Activated T-cell treated with anti-CD3 and anti-CD28 coated beads, Interleukin-2, amount 50 U/mL, for 4 hours (primary cell): ENCODE measurements around the gene PRKG1. TPM values are rescaled to one million over a fixed set of nuclear protein-coding genes. Genes with fewer than 3 reads are reported as not detected.
"Not testable (repeated sequence)": the region's sequence is repeated elsewhere in the genome, so short reads cannot be mapped to it uniquely, and the experiment has no call there.

Source experiments
- ATAC-seq, 2 donors: fragments of 200-7000 bp; cut with Tn5 transposase; one replicate each; pipeline ENCODE4 v1.10.0; 2021
- DNase-seq: peaks from one replicate; pipeline ENCODE4 v3.0.0-alpha.2; 2020
- H3K27me3 Mint-ChIP-seq: one replicate; pipeline ENCODE4 v1.8.0; 2021; ENCODE audit warnings: low read depth, mixed read lengths
- H3K36me3 Mint-ChIP-seq: one replicate; pipeline ENCODE4 v1.8.0; 2022; ENCODE audit warnings: mixed read lengths; ENCODE audit not compliant: insufficient read depth
- H3K4me1 Mint-ChIP-seq: one replicate; pipeline ENCODE4 v1.8.0; 2021; ENCODE audit warnings: low read depth, mixed read lengths
- H3K4me3 Mint-ChIP-seq: one replicate; pipeline ENCODE4 v1.8.0; 2021; ENCODE audit warnings: mild to moderate bottlenecking, moderate library complexity, mixed read lengths
- H3K9me3 Mint-ChIP-seq: one replicate; pipeline ENCODE4 v1.8.0; 2021; ENCODE audit warnings: mixed read lengths
- total RNA-seq, 3 donors: library from RNA; stranded (reverse); gene quantifications; one replicate each; pipeline ENCODE4 v1.2.1, GENCODE V29; 2021

Gene PRKG1
- total RNA-seq, 3 donors from 2014 or later: 0.08 TPM; not detected in 2

DNA sequence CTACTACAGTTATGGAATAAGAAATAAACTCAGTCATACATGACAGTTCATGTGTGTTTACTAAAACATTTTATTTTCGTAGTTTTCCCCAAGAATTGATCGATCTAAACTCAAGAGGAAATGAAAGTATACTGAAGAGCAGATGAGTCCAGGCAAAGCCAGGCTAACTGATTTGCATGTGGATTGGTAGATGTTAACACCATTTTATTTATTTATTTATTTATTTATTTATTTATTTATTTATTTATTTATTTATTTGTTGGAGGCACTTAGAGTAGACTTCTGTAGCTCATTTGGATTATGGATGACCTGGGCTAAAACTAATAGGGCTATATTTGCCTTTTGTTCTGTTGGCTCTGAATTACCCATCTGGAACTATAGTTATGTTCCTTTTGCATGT, 1171.3 kb downstream of the PRKG1 start:
- Mint-ChIP-seq H3K27me3 (no peaks in the 10 kb centered on the region), H3K9me3 (no peaks in the 10 kb centered on the region), H3K4me1 (no peaks in the 10 kb centered on the region), H3K36me3 (no peaks in the 10 kb centered on the region), H3K4me3 (no peak overlapping the region)
- DNase-seq (no peak), ATAC-seq (no peak)

DNA sequence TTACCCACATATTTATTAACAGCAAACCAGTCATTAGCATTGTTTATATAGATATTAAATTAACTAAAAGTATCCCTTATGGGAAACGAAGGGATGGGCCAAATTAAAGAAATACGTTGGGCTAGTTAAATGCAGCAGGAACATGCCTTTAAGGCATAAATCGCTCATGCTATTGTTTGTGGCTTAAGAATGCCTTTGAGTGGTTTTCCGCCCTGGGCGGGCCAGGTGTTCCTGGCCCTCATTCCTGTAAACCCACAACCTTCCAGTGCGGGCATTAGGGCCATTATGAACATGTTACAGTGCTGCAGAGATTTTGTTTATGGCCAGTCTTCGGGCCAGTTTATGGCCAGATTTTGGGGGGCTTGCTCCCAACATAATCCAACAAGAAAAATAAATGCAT, 1173.6 kb downstream of the PRKG1 start:
- DNase-seq, H3K9me3 Mint-ChIP-seq, H3K4me3 Mint-ChIP-seq, H3K4me1 Mint-ChIP-seq, ATAC-seq, H3K36me3 Mint-ChIP-seq, H3K27me3 Mint-ChIP-seq: not testable (repeated sequence)

DNA sequence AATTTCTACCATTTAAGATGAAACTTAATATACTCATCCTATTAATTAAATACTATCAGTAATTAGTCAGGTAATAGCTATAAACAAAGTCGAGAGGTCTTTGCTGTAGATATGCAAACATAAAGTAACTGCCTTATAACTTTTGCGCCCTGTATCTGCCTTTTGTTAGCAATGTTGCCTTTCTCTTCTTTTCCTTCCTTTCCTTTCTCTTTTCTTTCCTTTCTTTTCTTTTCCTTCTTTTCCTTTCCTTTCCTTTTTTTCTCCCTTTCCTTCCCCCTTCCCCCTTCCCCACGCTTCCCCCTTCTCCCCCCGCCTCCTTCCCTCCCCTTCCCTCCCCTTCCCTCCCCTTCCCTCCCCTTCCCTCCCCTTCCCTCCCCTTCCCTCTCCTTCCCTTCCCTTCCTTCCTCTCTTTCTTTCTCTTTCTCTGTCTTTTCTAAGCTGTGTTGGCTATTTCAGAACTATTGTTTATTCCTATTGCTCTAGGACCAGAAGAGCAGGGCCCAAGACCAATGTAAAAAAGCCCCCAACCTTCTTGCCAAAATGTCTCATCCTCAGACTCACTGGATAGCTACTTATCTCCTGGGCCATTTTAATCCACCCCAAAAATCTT, 1174.5 kb downstream of the PRKG1 start:
- H3K4me3 Mint-ChIP-seq: no peak overlapping the region
- no peaks in the 10 kb centered on the region for H3K9me3 Mint-ChIP-seq
- no peaks in the 10 kb centered on the region for H3K36me3 Mint-ChIP-seq
- H3K4me1 Mint-ChIP-seq: no peaks in the 10 kb centered on the region
- DNase-seq (no peak), ATAC-seq (no peak)
- H3K27me3 Mint-ChIP-seq: no peaks in the 10 kb centered on the region

DNA sequence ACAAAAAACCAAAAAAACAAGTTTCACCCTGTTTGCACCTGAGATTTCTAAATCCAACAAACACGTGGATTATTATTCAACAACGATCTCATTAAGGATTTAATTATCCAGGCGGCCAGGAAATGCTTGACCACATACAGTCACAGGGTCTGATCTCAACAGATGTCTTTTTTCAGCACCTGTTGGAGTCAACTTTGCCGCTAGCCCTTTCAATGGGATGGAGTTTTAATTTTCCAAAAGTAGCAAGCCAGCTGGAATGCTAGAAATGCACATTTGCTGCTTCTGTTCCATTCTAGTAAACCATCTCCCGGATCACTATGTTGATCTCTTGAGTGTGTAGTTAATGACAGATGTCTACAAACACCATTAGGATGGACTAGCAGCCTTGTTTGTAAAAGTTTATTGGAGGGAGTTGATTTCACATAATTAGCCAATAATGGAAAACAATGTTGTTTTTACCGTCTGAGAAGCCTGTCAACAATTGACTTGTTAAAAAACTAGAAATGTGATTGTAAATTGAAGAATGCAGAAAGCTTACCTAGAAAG, 1175.6 kb downstream of the PRKG1 start:
- H3K27me3 Mint-ChIP-seq: no peaks in the 10 kb centered on the region
- H3K9me3 Mint-ChIP-seq: no peaks in the 10 kb centered on the region
- H3K4me3 Mint-ChIP-seq: no peak overlapping the region
- DNase-seq: no peak
- ATAC-seq: no peak
- H3K4me1 Mint-ChIP-seq: no peaks in the 10 kb centered on the region
- H3K36me3 Mint-ChIP-seq: no peaks in the 10 kb centered on the region

DNA sequence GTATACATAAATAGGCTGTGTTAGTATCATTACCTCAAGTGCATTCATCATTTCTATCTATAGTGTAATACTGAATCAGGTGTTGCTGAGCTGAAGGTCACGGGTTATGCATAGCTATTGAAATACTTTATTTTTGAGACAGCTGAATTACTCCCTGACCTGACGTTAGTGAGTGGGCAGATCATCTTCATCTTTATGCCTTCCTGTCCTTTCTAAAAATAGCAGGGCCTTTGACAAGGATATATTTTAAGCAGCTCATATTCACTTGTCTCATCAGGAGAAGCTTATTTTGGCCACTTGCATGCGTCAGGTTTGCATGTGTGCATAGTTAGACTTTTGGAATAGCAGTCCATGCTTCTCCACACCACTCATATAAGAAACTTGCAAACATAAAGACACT, 1176.2 kb downstream of the PRKG1 start:
- Mint-ChIP-seq H3K9me3 (no peaks in the 10 kb centered on the region), H3K36me3 (no peaks in the 10 kb centered on the region), H3K4me3 (no peak overlapping the region), H3K4me1 (no peaks in the 10 kb centered on the region), H3K27me3 (no peaks in the 10 kb centered on the region)
- DNase-seq (no peak), ATAC-seq (no peak)

DNA sequence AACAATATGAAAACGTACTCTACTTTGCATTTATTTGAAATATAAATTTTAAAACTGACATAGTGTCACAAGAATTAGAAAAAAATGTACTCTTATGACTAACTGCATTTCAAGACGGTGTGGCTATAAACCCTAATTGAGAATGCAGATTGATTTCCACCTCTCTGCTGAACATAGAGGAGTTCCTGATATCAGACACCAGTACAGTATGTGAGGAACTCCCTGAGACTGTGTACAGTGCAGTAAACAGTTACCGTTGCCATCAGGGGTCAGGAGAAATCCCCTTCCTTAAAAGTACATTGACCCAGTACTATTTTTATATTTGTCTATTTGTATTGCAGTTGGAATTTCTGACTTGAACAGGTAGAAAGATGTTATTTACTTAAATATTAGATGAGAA, 1178.0 kb downstream of the PRKG1 start:
- no peak for ATAC-seq
- no peaks in the 10 kb centered on the region for H3K4me1 Mint-ChIP-seq
- no peaks in the 10 kb centered on the region for H3K9me3 Mint-ChIP-seq
- no peaks in the 10 kb centered on the region for H3K27me3 Mint-ChIP-seq
- DNase-seq: no peak
- no peak overlapping the region for H3K4me3 Mint-ChIP-seq
- H3K36me3 Mint-ChIP-seq: no peaks in the 10 kb centered on the region

GRCh38 chr10:52256832-52257691, 1182.8 kb downstream of the PRKG1 start:
- no peaks in the 10 kb centered on the region for H3K4me1 Mint-ChIP-seq
- H3K9me3 Mint-ChIP-seq: no peaks in the 10 kb centered on the region
- DNase-seq (no peak), ATAC-seq (peak; percentile 18 to 30)
- no peaks in the 10 kb centered on the region for H3K36me3 Mint-ChIP-seq
- H3K4me3 Mint-ChIP-seq: no peak overlapping the region
- H3K27me3 Mint-ChIP-seq: no peaks in the 10 kb centered on the region

GRCh38 chr10:52257692-52258075, 1183.4 kb downstream of the PRKG1 start:
- H3K36me3 Mint-ChIP-seq: no peaks in the 10 kb centered on the region
- no peak for ATAC-seq

GRCh38 chr10:52258799-52259425, 1184.6 kb downstream of the PRKG1 start:
- H3K36me3 Mint-ChIP-seq: no peaks in the 10 kb centered on the region
- no peak overlapping the region for H3K4me3 Mint-ChIP-seq
- no peaks in the 10 kb centered on the region for H3K9me3 Mint-ChIP-seq
- H3K4me1 Mint-ChIP-seq: no peaks in the 10 kb centered on the region
- no peak for ATAC-seq
- no peaks in the 10 kb centered on the region for H3K27me3 Mint-ChIP-seq
- no peak for DNase-seq

More at GRCh38 chr10:52257692-52258075, 1183.4 kb downstream of the PRKG1 start:
- Mint-ChIP-seq H3K27me3 (no peaks in the 10 kb centered on the region), H3K9me3 (no peaks in the 10 kb centered on the region), H3K4me3 (no peak overlapping the region), H3K4me1 (no peaks in the 10 kb centered on the region)
- DNase-seq: no peak

DNA sequence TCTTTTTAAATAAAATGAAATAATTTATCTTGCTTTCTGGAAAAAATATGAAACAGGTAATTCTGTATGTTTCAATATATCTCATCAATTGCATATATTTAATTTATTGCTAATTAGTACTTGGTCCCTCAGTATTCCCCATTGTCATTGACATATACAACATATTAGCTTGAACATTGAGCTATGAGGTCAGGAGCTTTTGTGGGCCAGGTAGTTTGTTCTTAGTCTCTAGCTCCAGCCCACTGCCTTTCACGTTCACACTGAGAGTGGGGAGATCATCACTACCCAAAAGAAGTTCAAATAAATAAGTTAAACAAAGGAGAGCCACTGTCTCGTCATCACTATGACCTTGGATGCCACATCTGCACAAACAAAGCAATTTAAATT, 1185.1 kb downstream of the PRKG1 start:
- DNase-seq: no peak
- no peaks in the 10 kb centered on the region for H3K4me1 Mint-ChIP-seq
- no peak overlapping the region for H3K4me3 Mint-ChIP-seq
- ATAC-seq: no peak
- no peaks in the 10 kb centered on the region for H3K36me3 Mint-ChIP-seq
- no peaks in the 10 kb centered on the region for H3K9me3 Mint-ChIP-seq
- H3K27me3 Mint-ChIP-seq: no peaks in the 10 kb centered on the region

- H3K4me3 Mint-ChIP-seq: no peak overlapping the region
- no peak for ATAC-seq
- H3K9me3 Mint-ChIP-seq: no peaks in the 10 kb centered on the region
- no peaks in the 10 kb centered on the region for H3K4me1 Mint-ChIP-seq
- no peaks in the 10 kb centered on the region for H3K27me3 Mint-ChIP-seq
- no peak for DNase-seq
- no peaks in the 10 kb centered on the region for H3K36me3 Mint-ChIP-seq
These were observed 1187.1 kb downstream of the PRKG1 start for GRCh38 chr10:52261362-52261761.

GRCh38 chr10:52265131-52265926, 1191.0 kb downstream of the PRKG1 start:
- ATAC-seq (no peak), DNase-seq (no peak)
- Mint-ChIP-seq H3K4me3 (no peak overlapping the region), H3K9me3 (no peaks in the 10 kb centered on the region), H3K36me3 (no peaks in the 10 kb centered on the region), H3K27me3 (no peaks in the 10 kb centered on the region), H3K4me1 (no peaks in the 10 kb centered on the region)

DNA sequence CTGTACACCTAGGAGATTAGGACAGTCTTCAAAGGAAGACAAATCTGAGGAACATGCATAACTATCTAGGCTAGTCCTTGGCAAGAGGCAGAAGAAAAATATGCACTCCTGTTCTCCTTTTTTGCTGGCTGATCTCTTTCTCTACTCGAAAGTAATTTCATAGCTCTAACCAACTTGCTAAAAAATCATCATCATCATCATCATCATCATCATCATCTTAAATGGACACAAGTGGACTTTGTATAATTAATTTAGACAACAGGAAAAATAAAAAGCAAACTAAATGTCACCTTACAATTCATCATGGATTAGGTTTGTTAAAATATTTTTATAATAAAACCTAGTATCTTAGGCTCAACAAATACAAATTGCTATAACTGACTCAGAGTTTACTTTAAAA, 1192.6 kb downstream of the PRKG1 start:
- H3K4me1 Mint-ChIP-seq: no peaks in the 10 kb centered on the region
- H3K9me3 Mint-ChIP-seq: no peaks in the 10 kb centered on the region

GRCh38 chr10:52268790-52269189, 1194.5 kb downstream of the PRKG1 start:
- Mint-ChIP-seq H3K4me1 (no peaks in the 10 kb centered on the region), H3K36me3 (no peaks in the 10 kb centered on the region), H3K27me3 (no peaks in the 10 kb centered on the region), H3K9me3 (no peaks in the 10 kb centered on the region), H3K4me3 (no peak overlapping the region)
- ATAC-seq (no peak), DNase-seq (no peak)

More for the DNA sequence above, 1192.6 kb downstream of the PRKG1 start:
- Mint-ChIP-seq H3K36me3 (no peaks in the 10 kb centered on the region), H3K4me3 (no peak overlapping the region), H3K27me3 (no peaks in the 10 kb centered on the region)
- ATAC-seq (no peak), DNase-seq (no peak)
